Colonic mucosa (tissue), 4 donors: Measurements from ENCODE around the gene LBR. TPM values are rescaled to one million over a fixed set of nuclear protein-coding genes. Genes with fewer than 3 reads are reported as not detected.
"Not testable (repeated sequence)": the region's sequence is repeated elsewhere in the genome, so short reads cannot be mapped to it uniquely, and the experiment has no call there.

Experiments used
- DNase-seq: peaks from one replicate; pipeline ENCODE4 v3.0.0-alpha.2; 2020
- H3K27ac ChIP-seq: fragments of 200-600 bp; one replicate; pipeline ENCODE4 v1.8.0; 2021
- H3K27me3 ChIP-seq: fragments of 200-600 bp; one replicate; pipeline ENCODE4 v1.8.0; 2021
- H3K36me3 ChIP-seq: fragments of 200-600 bp; one replicate; pipeline ENCODE4 v1.8.0; 2021
- H3K4me1 ChIP-seq: fragments of 200-600 bp; one replicate; pipeline ENCODE4 v1.8.0; 2021; ENCODE audit warnings: mild to moderate bottlenecking
- H3K4me3 ChIP-seq: fragments of 200-600 bp; one replicate; pipeline ENCODE4 v1.8.0; 2021
- H3K9ac ChIP-seq, 2 donors: one replicate each; pipeline ENCODE4 v1.7.0; 2013; ENCODE audit warnings: control low read depth in 2 of 2, low read depth in 2 of 2, low read length in 2 of 2
- H3K9me3 ChIP-seq: fragments of 200-600 bp; one replicate; pipeline ENCODE4 v1.8.0; 2021
- intact Hi-C: fragments of 100-400 bp; cut with DNase I; formaldehyde crosslinking; loops from one replicate; pipeline ENCODE4 v1.14.1; 2022
- total RNA-seq, 2 donors: library from RNA; stranded (reverse); fragmentation: NEBNext Ultra II Directional in 1 of 2; extraction: Animal tissue kit (Norgen Biotek cat#: 25700) in 1 of 2; gene quantifications; one replicate each; pipeline ENCODE4 v1.2.1, GENCODE V29; 2021
- TF ChIP-seq, protein P1 (sequence below): fragments of 200-600 bp; IDR thresholded peaks from one replicate; pipeline ENCODE4 v1.8.0; 2022; ENCODE audit warnings: antibody characterized with exemption, mild to moderate bottlenecking
- donor health status: healthy.
- donor health status: DM: no; HTN: no; CAD: no.
- donor health status: DM: no; HTN: no; CAD: no.

LBR gene
- total RNA-seq, 2 donors from 2014 or later: 111 to 147 TPM

DNA sequence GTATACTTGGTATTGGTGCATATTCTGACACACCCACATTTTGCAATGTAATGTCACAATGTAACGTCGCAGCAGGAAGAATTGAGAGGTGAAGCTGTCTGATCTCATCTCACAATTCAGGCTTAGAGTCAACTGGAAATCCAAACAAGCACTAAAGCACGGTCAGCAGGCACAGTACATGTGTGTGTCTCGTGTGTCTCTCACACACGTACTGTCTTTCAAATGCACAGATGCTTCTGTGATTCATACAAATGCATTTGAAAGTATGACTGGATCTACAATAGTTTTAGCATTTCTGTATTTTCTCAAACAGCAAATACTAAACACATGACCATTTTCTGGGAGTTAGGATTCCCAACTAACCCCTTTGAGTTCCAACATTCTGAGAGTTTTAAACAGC lies 26.9 kb downstream of the LBR start:
- no peak overlapping the region for H3K4me3 ChIP-seq
- H3K27me3 ChIP-seq: no peaks in the 10 kb centered on the region
- H3K36me3 ChIP-seq: peaks cover 4% of the 10 kb centered on the region
- intact Hi-C loops: loop anchor here (10.0 kb wide), 1 partner anchor 66 kb away; no protein-coding TSS in a partner anchor
- DNase-seq: no peak
- H3K27ac ChIP-seq: no peak overlapping the region
- TF ChIP-seq, protein P1, sequence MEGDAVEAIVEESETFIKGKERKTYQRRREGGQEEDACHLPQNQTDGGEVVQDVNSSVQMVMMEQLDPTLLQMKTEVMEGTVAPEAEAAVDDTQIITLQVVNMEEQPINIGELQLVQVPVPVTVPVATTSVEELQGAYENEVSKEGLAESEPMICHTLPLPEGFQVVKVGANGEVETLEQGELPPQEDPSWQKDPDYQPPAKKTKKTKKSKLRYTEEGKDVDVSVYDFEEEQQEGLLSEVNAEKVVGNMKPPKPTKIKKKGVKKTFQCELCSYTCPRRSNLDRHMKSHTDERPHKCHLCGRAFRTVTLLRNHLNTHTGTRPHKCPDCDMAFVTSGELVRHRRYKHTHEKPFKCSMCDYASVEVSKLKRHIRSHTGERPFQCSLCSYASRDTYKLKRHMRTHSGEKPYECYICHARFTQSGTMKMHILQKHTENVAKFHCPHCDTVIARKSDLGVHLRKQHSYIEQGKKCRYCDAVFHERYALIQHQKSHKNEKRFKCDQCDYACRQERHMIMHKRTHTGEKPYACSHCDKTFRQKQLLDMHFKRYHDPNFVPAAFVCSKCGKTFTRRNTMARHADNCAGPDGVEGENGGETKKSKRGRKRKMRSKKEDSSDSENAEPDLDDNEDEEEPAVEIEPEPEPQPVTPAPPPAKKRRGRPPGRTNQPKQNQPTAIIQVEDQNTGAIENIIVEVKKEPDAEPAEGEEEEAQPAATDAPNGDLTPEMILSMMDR: no peak
- no peaks in the 10 kb centered on the region for H3K9me3 ChIP-seq
- H3K9ac ChIP-seq: no peak overlapping the region
- no peaks in the 10 kb centered on the region for H3K4me1 ChIP-seq

DNA sequence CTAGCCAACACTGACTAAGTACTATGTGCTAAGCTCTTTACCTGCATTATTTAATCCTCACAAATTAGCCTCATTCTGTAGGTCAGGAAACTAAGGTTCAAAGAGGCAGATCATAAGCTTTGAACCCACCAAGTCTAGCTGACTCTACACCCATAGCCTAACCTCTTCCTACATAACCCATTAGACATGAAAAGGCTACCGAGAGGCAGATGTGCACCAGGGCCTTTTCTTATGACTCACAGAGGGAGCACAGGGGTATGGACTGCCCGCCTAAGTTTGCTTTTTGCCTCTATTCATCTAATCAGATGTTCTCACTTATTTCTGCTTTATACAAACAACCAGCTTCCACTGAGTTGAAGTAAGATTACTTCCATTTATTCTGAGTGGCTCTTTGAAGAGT lies 31.5 kb downstream of the LBR start:
- H3K36me3 ChIP-seq: no peaks in the 10 kb centered on the region
- intact Hi-C loops: no loop called here

DNA sequence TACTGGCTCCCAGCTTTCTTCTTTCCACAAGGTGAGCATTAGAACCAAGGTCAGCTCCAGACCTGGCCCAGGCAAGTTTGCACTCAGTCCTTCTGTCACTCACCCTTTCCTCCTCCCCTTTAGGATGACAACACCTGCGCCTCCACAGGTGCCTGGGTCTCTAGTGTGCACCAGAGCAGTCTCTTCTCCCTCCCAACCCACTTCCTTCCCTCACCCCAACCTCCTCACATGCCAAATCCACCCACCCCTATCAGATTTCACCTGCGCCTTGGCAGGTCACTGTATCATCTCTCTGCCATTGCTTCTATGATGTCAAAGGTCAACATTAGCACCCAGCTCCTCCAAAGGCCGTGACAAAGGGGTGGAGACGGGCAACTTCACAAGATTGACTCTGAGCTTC lies 38.0 kb downstream of the LBR start:
- Histone ChIP-seq H3K9me3 (no peaks in the 10 kb centered on the region), H3K27ac (no peak overlapping the region), H3K4me3 (no peak overlapping the region), H3K36me3 (no peaks in the 10 kb centered on the region), H3K9ac (no peak overlapping the region), H3K27me3 (no peaks in the 10 kb centered on the region), H3K4me1 (no peaks in the 10 kb centered on the region)
- DNase-seq: no peak
- intact Hi-C loops: no loop called here
- TF ChIP-seq, protein P1: no peak

More for the DNA sequence above, 31.5 kb downstream of the LBR start:
- no peaks in the 10 kb centered on the region for H3K9me3 ChIP-seq
- DNase-seq: no peak
- no peak overlapping the region for H3K27ac ChIP-seq
- H3K9ac ChIP-seq: no peak overlapping the region
- H3K27me3 ChIP-seq: no peaks in the 10 kb centered on the region
- H3K4me3 ChIP-seq: no peak overlapping the region
- no peaks in the 10 kb centered on the region for H3K4me1 ChIP-seq
- TF ChIP-seq, protein P1: no peak

DNA sequence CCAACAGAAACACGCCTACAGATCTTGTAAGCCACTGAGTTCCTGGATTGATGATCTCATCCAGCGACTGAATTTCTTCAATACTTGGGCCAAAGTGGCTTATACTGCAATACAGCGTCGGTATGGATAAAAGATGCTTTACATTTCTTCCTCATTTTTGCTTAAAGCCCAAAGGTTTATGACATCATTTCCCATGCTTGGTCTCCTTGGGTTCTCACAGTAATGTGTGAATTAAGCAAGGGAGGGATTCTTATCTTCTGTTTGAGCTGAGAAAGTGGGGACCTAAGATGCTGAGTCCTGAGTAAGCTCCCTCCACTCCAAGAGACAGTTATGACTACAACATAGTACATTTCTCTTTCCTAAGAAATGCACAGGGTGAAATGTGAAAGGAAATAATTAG lies 39.5 kb downstream of the LBR start:
- no peaks in the 10 kb centered on the region for H3K36me3 ChIP-seq
- H3K9me3 ChIP-seq: no peaks in the 10 kb centered on the region
- DNase-seq: no peak
- intact Hi-C loops: no loop called here
- H3K27me3 ChIP-seq: no peaks in the 10 kb centered on the region
- H3K27ac ChIP-seq: no peak overlapping the region
- TF ChIP-seq, protein P1: no peak
- no peaks in the 10 kb centered on the region for H3K4me1 ChIP-seq
- H3K9ac ChIP-seq: no peak overlapping the region
- H3K4me3 ChIP-seq: no peak overlapping the region

DNA sequence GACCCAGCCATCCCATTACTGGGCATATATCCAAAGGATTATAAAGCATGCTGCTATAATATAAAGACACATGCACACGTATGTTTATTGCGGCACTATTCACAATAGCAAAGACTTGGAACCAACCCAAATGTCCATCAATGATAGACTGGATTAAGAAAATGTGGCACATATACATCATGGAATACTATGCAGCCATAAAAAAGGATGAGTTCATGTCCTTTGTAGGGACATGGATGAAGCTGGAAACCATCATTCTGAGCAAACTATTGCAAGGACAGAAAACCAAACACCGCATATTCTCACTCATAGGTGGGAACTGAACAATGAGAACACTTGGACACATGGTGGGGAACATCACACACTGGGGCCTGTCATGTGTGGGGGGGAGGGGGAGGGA lies 41.0 kb downstream of the LBR start:
- H3K36me3 ChIP-seq, H3K27ac ChIP-seq, DNase-seq, H3K4me3 ChIP-seq, H3K9ac ChIP-seq, H3K9me3 ChIP-seq, H3K4me1 ChIP-seq, intact Hi-C loops, H3K27me3 ChIP-seq: not testable (repeated sequence)

DNA sequence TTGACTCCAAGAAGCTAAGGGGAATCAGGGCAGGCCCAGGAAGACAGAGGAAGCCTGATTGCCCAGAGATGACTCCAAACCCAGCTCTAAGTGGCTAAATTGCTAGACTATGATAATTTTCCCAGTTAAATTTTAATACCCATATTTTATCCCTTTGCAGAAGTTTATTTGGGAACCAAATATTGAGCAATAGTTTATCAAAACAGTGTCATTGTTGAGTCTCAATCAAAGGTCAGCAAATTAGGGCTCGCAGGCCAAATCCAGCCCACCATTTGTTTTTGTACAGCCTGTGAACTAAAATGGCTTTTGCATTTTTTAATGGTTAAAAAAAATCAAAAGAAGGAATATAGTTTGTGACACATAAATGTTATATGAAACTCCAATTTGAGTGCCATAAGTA lies 47.1 kb downstream of the LBR start:
- intact Hi-C loops: no loop called here

More for the DNA sequence above, 47.1 kb downstream of the LBR start:
- Histone ChIP-seq H3K27ac (no peak overlapping the region), H3K36me3 (no peaks in the 10 kb centered on the region), H3K9me3 (no peaks in the 10 kb centered on the region), H3K4me1 (no peaks in the 10 kb centered on the region), H3K27me3 (no peaks in the 10 kb centered on the region), H3K4me3 (no peak overlapping the region), H3K9ac (no peak overlapping the region)
- DNase-seq: no peak
- TF ChIP-seq, protein P1: no peak
